Measurements from ENCODE around the gene PAQR8. TPM values are rescaled to one million over a fixed set of nuclear protein-coding genes. Genes with fewer than 3 reads are reported as not detected.

Gene PAQR8
- total and polyA plus RNA-seq, 4 donors, result 0.43 to 3.3 (median 0.74) TPM

DNA sequence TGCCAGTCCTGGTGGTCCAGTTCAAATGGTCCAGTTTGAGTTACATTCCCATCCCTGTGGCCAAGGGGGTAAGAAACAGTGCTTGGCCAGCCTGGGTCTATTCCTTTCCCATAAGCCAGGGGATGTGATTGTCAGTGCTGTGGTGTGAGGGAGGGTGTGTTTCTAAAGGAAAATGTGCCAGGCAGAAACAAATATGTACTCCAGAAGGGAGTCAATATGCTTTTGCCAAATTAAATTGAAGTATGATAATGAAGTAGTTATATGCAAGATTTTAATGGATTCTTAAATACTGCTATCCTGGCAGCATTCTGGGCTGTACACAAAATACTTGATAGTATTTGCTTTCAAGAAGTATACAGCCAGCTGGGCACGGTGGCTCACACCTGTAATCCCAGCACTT is 16.6 kb upstream of the PAQR8 start:
- Histone ChIP-seq H3K9ac (ENCODE audit: low read depth in 1 of 2, low read length in 2 of 2) (no peak overlapping the region), H3K4me3 (ENCODE audit: low read depth in 1 of 3, low read length in 3 of 3) (no peak overlapping the region), H3K9me3 (ENCODE audit: control insufficient read depth in 4 of 4, low read length in 3 of 4) (no peaks in the 10 kb centered on the region), H3K27ac (ENCODE audit: low read depth in 1 of 2, low read length in 2 of 2) (no peak overlapping the region), H3K4me1 (ENCODE audit: control insufficient read depth in 4 of 4, insufficient read depth in 4 of 4, low read length in 3 of 4) (no peaks in the 10 kb centered on the region), H3K36me3 (ENCODE audit: control insufficient read depth in 4 of 4, insufficient read depth in 3 of 4, low read depth in 1 of 4, low read length in 3 of 4) (no peaks in the 10 kb centered on the region), H3K27me3 (ENCODE audit: control insufficient read depth in 4 of 4, insufficient read depth in 4 of 4, low read length in 3 of 4) (peaks cover 0 to 2% (median 0%) of the 10 kb centered on the region in 4 donors)
- WGBS, result 88% methylated on average over 1 of the region's 1 CpG
- DNase-seq (ENCODE audit: low spot score), result no peak
- TF ChIP-seq, protein P1, sequence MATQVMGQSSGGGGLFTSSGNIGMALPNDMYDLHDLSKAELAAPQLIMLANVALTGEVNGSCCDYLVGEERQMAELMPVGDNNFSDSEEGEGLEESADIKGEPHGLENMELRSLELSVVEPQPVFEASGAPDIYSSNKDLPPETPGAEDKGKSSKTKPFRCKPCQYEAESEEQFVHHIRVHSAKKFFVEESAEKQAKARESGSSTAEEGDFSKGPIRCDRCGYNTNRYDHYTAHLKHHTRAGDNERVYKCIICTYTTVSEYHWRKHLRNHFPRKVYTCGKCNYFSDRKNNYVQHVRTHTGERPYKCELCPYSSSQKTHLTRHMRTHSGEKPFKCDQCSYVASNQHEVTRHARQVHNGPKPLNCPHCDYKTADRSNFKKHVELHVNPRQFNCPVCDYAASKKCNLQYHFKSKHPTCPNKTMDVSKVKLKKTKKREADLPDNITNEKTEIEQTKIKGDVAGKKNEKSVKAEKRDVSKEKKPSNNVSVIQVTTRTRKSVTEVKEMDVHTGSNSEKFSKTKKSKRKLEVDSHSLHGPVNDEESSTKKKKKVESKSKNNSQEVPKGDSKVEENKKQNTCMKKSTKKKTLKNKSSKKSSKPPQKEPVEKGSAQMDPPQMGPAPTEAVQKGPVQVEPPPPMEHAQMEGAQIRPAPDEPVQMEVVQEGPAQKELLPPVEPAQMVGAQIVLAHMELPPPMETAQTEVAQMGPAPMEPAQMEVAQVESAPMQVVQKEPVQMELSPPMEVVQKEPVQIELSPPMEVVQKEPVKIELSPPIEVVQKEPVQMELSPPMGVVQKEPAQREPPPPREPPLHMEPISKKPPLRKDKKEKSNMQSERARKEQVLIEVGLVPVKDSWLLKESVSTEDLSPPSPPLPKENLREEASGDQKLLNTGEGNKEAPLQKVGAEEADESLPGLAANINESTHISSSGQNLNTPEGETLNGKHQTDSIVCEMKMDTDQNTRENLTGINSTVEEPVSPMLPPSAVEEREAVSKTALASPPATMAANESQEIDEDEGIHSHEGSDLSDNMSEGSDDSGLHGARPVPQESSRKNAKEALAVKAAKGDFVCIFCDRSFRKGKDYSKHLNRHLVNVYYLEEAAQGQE (IDR thresholded peaks at IDR 0.05), result no peak
- TF ChIP-seq HNF4A (conservative IDR thresholded peaks at IDR 0.05), result no peak
- no peak for TF ChIP-seq RXRA (IDR thresholded peaks at IDR 0.05)
- no peak for TF ChIP-seq RAD21 (IDR thresholded peaks at IDR 0.05)
- no peak for TF ChIP-seq SP1 (IDR thresholded peaks at IDR 0.05)
- no peak for TF ChIP-seq JUND (IDR thresholded peaks at IDR 0.05)
- no peak for TF ChIP-seq HNF4G (IDR thresholded peaks at IDR 0.05)
- no peak for TF ChIP-seq NR2F2 (IDR thresholded peaks at IDR 0.05)
- no peak for TF ChIP-seq ZBTB33 (IDR thresholded peaks at IDR 0.05)
- TF ChIP-seq, protein P2, sequence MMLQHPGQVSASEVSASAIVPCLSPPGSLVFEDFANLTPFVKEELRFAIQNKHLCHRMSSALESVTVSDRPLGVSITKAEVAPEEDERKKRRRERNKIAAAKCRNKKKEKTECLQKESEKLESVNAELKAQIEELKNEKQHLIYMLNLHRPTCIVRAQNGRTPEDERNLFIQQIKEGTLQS (IDR thresholded peaks at IDR 0.05), result no peak
- no peak for TF ChIP-seq FOXA1 (IDR thresholded peaks at IDR 0.05)
- TF ChIP-seq FOXA2 (IDR thresholded peaks at IDR 0.05), result no peak
- TF ChIP-seq EGR1 (IDR thresholded peaks at IDR 0.05; ENCODE audit: low read depth in 2 of 2), result no peak
- no peak for TF ChIP-seq YY1 (IDR thresholded peaks at IDR 0.05)
- no peak for TF ChIP-seq MAX (IDR thresholded peaks at IDR 0.05)
- no peak for TF ChIP-seq CTCF (IDR thresholded peaks at IDR 0.05; ENCODE audit: low read depth, low read length, missing input control)
- TF ChIP-seq GABPA (IDR thresholded peaks at IDR 0.05 in 1 of 2, conservative IDR thresholded peaks at IDR 0.05 in 1 of 2), result no peak
- no peak for TF ChIP-seq TAF1 (conservative IDR thresholded peaks at IDR 0.05)

Data from liver (tissue), 9 donors.